ENCODE results near the gene XAB2.

DNA sequence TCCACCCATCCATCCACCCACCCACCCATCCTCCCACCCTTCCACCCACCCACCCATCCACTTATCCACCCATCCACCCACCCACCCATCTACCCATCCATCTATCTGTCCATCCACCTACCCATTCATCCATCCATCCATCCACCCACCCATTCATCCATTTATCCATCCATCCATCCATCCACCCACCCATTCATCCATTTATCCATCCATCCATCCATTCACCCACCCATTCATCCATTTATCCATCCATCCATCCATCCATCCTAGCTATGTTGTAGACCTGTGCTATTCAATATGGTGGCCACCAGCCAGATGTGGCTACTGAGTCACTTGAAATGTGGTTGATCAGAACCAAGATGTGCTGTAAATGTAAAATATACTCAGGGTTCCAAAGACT lies 28.6 kb downstream of the XAB2 start:
- TF ChIP-seq CTCF (IDR thresholded peaks at IDR 0.05) = no peak
- no peak for TF ChIP-seq POLR2A (IDR thresholded peaks at IDR 0.05)
